Left kidney (tissue), 2 donors: ENCODE results near the gene BICC1. TPM values are rescaled to one million over a fixed set of nuclear protein-coding genes. Genes with fewer than 3 reads are reported as not detected.

Experiments used
- DNase-seq: peaks from one replicate; pipeline ENCODE4 v3.0.0-alpha.2; 2013
- polyA plus RNA-seq: library from polyadenylated mRNA; unstranded; fragments of 120-200 nt; gene quantifications from one replicate; pipeline ENCODE4 v1.2.1, GENCODE V29; 2013; ENCODE audit not compliant: insufficient read length

The BICC1 gene
- polyA plus RNA-seq, 1 donor, result 98.1 TPM

DNA sequence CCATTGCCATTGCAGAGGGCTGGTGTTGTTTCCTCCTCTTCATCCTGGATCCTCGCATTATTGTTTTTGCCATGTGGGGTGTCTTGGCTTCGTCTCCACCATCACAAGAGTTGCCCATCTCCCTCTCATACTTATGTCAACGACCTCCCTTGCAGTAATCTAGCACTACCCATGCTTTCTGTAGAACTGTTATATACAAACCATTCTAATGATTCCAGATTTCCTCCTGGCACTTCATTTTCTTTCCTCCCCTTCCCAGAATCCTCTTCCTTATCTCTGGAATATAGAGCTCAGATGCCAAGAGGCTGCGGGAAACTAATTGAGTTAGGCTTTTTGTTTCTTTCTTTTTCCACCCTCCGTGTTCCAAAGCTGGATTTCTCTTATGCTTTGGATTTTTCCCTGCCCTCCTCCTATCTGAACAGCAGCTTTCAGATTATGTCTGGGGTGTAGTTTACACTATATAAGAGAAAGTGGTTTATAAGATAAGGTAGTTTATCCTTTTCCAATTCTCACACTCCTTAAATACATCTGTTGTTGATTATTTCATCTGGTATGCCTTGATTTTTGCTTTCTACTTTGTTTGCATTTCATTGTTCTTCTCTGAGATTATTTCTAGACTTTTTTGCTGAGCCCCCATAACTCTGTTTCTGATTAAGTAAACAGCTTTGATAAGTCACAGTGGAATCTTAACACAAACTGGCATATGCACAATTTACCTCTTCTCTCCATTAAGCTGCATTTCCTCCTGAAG is 264.1 kb downstream of the BICC1 start:
- no peak for DNase-seq

- DNase-seq, result no peak
These were observed 266.3 kb downstream of the BICC1 start for GRCh38 chr10:58778966-58779365.

DNA sequence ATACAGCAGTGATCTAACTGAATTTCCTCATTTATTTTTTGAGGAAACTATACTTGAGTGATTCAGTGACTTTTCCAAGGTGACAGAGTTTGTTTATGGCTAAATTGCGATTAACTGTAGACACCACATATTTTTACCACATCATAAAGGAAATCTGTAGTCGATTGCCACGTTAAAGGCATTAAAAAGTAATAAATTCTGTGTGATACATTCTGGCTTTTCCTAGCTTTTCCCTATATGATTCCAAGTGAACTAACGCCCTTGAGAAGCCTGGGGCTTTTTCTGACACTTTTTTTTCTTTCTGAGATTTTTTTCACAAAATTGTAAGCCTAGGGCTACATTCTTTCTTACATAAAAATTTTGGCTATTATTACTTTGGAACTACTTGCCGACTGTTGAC is 266.9 kb downstream of the BICC1 start:
- no peak for DNase-seq

GRCh38 chr10:58780476-58780875 is 267.8 kb downstream of the BICC1 start:
- no peak for DNase-seq

DNA sequence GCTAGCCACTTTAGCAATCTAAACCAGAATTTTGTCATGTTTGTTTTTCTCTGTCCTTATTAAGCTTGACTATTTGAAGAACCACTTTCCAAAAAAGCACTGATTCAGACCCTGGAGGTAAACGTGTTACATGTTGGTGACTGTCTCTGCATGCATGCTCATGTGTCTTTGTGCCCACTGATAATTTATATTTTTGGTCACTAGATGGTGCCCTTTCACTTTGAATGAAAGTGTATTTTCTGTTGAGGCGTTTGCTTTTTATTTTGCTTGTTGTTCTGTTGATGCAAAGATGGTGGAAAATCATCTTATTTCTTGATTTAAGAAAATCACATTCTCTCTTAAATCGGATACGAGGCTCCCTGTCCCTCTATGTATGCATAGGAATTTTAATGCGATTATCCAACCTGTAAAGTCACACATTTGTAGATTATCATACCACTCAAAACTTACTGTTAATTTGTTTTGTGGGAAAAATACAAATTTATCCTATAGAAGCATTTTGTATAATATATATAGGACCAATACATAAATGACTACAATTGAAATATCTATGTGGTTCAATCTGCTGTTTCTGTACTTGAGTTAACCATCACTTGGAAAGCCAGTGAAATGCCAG is 269.3 kb downstream of the BICC1 start:
- DNase-seq, result peak; percentile 56

- DNase-seq, result no peak
These were observed 270.5 kb downstream of the BICC1 start for GRCh38 chr10:58782876-58783851.

DNA sequence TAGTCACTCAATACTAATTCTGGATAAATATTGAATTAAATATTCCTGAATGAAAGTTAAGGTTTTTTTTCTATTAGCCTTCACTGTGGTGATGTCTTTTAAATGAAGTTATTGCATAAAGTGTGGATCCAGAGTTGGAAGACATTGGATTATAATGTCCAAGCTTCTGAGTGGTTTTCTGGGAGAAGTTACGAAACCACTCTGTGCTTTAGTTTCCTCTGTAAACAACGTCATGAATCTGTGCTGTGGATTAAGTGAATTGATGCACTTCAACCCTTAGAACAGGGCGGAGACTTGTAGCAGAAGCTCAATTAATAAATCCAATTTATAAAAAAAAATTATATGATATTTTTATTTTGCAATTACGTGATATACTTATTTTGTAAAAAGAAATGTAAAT is 271.7 kb downstream of the BICC1 start:
- DNase-seq, result no peak

DNA sequence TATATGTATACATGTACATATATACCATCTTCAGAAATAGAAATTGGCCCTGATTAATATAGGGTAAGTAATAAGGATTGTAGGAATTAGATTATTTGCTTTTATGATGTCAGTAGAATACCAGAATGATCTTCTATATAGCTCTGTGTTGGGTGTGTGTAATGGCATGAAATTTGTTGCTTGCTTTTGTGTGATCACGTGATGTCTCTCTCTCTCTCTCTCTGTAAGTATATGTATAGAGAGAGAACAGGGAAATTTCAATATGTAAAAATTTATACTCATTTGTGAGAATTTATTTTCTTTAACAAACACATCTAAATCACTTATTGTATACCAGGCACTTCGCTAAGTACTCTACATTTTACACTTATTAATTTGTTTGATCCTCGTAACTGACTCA is 272.7 kb downstream of the BICC1 start:
- no peak for DNase-seq

DNA sequence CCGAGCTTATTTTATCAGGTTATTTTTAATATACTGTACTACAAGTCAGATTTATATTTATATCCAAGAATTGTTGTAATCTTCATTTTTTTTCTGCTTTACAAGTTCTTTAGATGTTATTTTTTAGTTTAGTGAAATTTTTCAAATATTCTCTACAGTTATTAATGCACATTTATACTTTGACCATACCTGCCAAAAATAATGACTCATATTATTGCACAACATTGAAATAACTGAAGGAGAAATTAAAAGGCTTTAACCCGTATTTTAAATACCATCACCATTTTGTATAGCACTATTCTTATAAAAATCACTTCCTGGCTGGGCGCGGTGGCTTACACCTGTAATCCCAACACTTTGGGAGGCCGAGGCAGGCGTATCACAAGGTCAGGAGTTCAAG is 278.5 kb downstream of the BICC1 start:
- DNase-seq, result no peak

DNA sequence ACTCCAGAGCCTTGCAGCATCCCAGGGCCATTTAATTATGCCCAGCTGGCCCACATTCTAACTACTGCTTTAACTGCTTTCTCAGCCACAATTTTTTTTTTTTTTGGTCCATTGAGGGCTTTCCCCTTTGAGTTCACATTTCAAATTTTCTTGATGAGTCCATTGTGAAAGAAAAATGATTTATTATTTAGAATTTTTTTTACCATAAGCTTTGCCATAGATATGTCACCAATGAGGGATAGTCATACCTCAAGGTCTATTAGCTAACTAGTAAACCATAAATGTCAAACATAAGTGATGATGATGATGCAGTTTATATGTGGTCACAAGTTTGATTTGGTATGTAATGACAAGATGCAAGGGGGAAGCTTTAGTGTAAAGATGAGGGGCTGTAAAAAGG is 282.9 kb downstream of the BICC1 start:
- DNase-seq, result no peak

GRCh38 chr10:58796242-58796641 is 283.6 kb downstream of the BICC1 start:
- DNase-seq, result no peak

DNA sequence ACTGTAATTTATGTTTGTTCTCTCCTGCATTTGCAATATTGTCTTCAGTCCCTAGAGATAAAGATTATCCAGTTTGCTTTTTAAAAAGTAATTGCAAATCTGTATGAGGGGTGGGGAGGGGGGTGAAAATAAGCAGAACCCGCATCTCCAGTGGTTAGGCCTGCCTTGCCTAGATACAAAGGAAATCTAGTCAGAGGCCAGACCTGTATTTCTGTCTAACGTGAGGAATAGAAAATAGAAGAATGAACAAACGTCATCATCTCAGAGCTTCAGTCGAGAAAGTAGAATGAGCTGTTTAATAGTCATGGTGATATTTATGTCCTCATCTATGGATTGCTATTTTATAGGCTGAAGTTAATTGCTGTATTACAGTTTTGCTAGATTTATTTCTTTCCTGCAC is 284.2 kb downstream of the BICC1 start:
- DNase-seq, result no peak

DNA sequence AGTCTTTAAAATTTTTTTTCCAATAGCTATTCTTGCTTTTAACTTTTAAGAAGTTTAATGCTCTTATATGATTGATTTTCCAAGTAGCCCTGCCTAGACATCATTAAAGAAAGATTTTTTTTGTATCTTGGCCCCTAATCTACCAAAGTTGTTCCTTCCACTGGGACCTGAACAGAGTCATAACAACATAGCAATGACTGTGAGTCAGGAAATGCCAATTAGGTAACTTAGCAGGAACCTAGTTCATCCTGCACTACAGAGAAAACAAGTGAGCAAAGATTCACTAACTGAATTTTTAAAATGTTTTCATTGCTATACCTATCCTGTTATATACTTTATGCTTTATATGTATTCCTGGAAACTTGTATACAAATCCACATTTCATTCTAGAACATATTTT is 284.7 kb downstream of the BICC1 start:
- DNase-seq, result no peak

- DNase-seq, result no peak
These were observed 289.4 kb downstream of the BICC1 start for GRCh38 chr10:58802047-58802446.

DNA sequence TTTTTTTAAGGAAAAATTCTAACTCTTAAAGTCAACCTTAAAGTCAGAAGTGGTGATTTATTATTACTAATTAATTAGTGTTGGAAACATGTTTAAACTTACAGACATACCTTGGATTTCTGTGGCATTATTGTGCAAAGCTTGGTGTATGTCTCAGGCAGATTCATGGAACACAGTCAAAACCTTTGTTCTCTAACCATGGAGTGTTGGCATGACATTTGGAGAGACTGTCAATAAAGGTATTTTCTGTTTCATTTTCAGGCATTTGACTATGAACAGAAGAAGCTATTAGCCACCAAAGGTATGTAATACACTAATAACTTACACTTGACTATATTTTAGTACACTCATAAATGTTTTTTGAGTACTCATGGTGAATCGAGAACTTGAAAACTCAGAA is 293.7 kb downstream of the BICC1 start:
- no peak for DNase-seq

- DNase-seq, result no peak
These were observed 294.4 kb downstream of the BICC1 start for GRCh38 chr10:58806970-58807628.

- no peak for DNase-seq
These were observed 295.0 kb downstream of the BICC1 start for GRCh38 chr10:58807629-58808022.

DNA sequence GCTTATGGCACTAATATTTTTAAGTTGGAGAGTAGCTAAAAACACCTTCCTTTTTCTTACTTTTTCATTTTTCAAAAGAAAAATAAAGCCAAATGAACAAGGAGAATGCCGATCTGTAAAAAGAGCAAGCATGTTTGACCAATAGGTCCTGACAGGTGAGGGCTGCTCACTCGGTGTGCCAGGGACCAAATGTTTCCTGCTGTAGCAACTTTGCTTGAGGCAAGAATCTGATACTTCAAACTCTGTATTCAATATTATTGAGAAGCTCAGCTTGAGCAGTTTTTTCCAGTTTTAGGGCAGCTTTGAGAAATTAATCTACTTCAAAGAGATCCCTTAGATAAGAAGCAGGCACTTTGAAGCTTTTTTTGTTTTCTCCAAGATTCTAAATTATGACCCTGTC is 298.1 kb downstream of the BICC1 start:
- DNase-seq, result no peak

GRCh38 chr10:58813573-58813972 is 300.9 kb downstream of the BICC1 start:
- DNase-seq, result no peak

DNA sequence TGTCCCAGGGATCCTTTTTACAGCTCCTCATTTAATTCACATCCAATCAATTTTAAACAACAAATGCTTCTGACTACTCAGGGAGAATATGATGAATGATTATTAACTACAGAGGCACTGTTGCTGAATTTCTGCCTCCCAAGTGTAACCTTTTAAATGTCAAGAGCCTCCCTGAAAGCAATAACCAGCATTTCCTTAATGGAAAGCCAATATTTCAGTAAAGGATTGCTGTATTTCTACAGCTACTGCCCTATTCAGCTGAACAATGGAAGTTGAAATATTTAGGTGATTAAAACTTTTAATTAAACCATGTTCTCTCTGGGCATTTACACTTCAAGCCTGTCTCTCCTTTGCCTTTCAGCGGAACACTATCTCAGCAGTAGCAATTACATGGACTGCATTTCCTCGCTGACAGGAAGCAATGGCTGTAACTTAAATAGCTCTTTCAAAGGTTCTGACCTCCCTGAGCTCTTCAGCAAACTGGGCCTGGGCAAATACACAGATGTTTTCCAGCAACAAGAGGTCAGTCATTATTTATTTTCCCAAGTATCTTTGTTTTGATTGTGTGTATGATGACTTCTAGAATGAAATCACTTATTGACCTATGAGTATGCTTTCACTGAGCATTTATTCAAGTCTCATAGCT is 304.7 kb downstream of the BICC1 start:
- no peak for DNase-seq

- peak; percentile 40 for DNase-seq
These were observed 306.2 kb downstream of the BICC1 start for GRCh38 chr10:58818900-58819299.

DNA sequence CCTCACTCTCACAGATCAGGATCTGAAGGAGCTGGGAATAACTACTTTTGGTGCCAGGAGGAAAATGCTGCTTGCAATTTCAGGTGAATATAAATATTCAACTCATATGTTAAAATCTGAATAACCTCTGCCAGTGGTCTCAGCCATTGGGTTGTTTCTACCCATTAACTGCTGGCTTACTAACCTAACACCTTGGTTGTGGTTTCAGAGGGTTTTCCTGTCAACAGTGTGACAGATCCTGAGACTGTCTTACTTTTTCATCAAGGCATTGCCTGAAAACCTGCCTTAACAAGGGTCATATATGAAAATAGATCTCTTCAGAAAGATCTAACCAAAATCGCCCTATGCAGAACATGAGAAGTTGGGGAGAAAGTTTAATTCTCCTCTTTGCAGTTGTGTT is 307.7 kb downstream of the BICC1 start:
- DNase-seq, result no peak
